WERI-Rb-1 (cell line): ENCODE results near the gene ABHD6.

Experiments used
- DNase-seq: peaks from one replicate; pipeline ENCODE4 v3.0.0-alpha.2; 2020
- H3K27ac ChIP-seq: fragments of 250-450 bp; sonication (Bioruptor Pico); 2 replicates; pipeline ENCODE4 v1.5.1; 2020; ENCODE audit warnings: mild to moderate bottlenecking, moderate library complexity
- H3K27me3 ChIP-seq: fragments of 250-450 bp; sonication (Bioruptor Pico); 2 replicates; pipeline ENCODE4 v1.5.1; 2021; ENCODE audit warnings: mild to moderate bottlenecking, low read depth, moderate library complexity; ENCODE audit not compliant: insufficient read depth, severe bottlenecking
- H3K36me3 ChIP-seq: fragments of 250-450 bp; sonication (Bioruptor Pico); 2 replicates; pipeline ENCODE4 v1.5.1; 2020; ENCODE audit warnings: mild to moderate bottlenecking, moderate library complexity
- H3K4me3 ChIP-seq: 2 replicates; pipeline ENCODE4 v1.5.1; 2011; ENCODE audit warnings: low read depth, mild to moderate bottlenecking, control low read depth, low read length
- H3K9me3 ChIP-seq: fragments of 250-450 bp; sonication (Bioruptor Pico); 2 replicates; pipeline ENCODE4 v1.5.1; 2021; ENCODE audit warnings: mild to moderate bottlenecking, moderate library complexity; ENCODE audit not compliant: severe bottlenecking
- CTCF ChIP-seq: IDR thresholded peaks from 2 replicates; pipeline ENCODE4 v1.5.1; 2011; ENCODE audit warnings: low read depth, mild to moderate bottlenecking, control low read depth, inconsistent platforms, low read length

ABHD6 gene

GRCh38 chr3:58332575-58333188 is 95.1 kb downstream of the ABHD6 start, which contains the start of gene PXK:
Gene PXK, plus strand, starts transcription at chr3:58332892. Its CDS starts 97 bp downstream, at chr3:58332989.
- no peaks in the 10 kb centered on the region for H3K27me3 ChIP-seq
- no peaks in the 10 kb centered on the region for H3K9me3 ChIP-seq
- peak; percentile 37; the same call in 1 of the 2 replicates for TF ChIP-seq CTCF
- H3K4me3 ChIP-seq, result peak within 1 kb of the TSS; percentile 79
- DNase-seq, result peak; percentile 79
- peak within 1 kb of the TSS; percentile 48 for H3K27ac ChIP-seq
- H3K36me3 ChIP-seq, result no peaks in the 10 kb centered on the region

DNA sequence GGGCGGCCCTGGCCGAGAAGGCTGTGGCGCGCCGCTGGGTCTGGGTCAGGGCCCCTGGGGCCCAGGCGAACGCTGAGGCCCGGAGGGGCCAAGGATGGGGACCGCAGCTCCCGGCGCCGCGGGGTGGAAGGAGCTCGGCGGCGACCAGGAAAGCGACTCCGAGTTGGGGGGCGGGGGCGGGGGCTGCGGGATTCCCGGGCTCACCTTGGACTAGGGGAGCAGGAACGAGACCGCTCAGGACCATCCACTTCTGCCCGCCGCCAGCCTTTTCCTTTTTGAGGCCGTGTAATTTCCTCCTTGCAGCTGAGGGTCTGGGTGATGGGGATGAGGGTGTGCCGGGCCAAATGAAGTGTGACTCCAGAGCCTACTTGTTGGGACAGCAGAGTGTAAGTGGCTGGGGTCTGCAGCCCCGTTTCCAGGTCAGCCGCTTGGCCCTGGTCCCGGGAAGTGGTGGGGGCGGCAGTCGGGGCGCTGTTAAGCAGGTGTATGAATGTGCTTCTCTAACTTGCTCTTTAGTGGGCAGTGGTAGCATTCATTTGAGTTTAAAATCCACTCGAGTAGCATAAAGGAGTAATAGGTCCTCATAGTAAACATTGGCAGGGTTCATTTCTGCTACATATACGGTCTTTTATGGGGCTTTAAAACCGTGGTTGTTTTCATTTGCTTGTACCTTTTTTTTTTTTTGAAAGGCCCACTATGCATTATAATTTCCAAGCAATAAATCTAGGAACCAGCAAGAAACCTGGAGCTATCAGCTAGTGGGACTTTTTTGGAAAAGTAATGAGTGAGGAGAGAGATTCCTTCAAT is 95.8 kb downstream of the ABHD6 start:
- Histone ChIP-seq H3K27me3 (no peaks in the 10 kb centered on the region), H3K27ac (no peak overlapping the region; the same call in 1 of the 2 replicates), H3K4me3 (peak overlapping the region; percentile 79), H3K36me3 (no peaks in the 10 kb centered on the region), H3K9me3 (no peaks in the 10 kb centered on the region)
- peak; percentile 25 for DNase-seq
- TF ChIP-seq CTCF, result 0 out of 2 replicates have a peak, but pooled peaks have one; percentile 2

GRCh38 chr3:58334013-58334321 is 96.4 kb downstream of the ABHD6 start:
- Histone ChIP-seq H3K4me3 (peak overlapping the region; percentile 79), H3K9me3 (no peaks in the 10 kb centered on the region), H3K27me3 (no peaks in the 10 kb centered on the region), H3K36me3 (no peaks in the 10 kb centered on the region), H3K27ac (no peak overlapping the region)
- no peak for TF ChIP-seq CTCF
- no peak for DNase-seq

DNA sequence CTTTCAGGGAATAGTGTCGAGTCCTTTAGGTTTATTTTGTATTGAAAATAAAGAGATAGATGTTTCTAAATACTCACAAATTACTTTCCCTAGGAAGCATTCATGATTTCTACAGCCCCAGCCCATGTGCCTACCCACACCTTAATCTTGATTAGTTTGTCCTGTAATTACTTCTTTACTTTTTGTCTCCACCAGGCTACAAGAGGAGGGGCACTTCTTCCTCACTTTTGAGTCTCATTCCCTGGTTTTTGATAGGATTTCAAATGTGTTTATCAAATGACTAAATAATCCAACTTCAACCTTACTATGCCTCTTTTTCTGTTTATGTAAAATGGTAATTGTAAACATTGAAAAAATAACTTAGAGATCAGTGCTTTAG is 96.9 kb downstream of the ABHD6 start:
- no peak for DNase-seq
- Histone ChIP-seq H3K27ac (no peak overlapping the region), H3K4me3 (no peak overlapping the region), H3K9me3 (no peaks in the 10 kb centered on the region), H3K36me3 (no peaks in the 10 kb centered on the region), H3K27me3 (no peaks in the 10 kb centered on the region)
- TF ChIP-seq CTCF, result no peak

- H3K4me3 ChIP-seq, result no peak overlapping the region
- H3K27ac ChIP-seq, result no peak overlapping the region
- no peaks in the 10 kb centered on the region for H3K9me3 ChIP-seq
- H3K27me3 ChIP-seq, result no peaks in the 10 kb centered on the region
- no peak for TF ChIP-seq CTCF
- H3K36me3 ChIP-seq, result no peaks in the 10 kb centered on the region
- DNase-seq, result no peak
Measured at GRCh38 chr3:58335652-58335947, 98.0 kb downstream of the ABHD6 start.
